Left ventricle myocardium superior (tissue), 1 donor: Measurements from ENCODE around the gene RASGRP3. TPM values are rescaled to one million over a fixed set of nuclear protein-coding genes. Genes with fewer than 3 reads are reported as not detected.
A peak's percentile ranks its signal among the peaks of the same experiment; 100 is the strongest.

ENCODE experiments used
- ATAC-seq: fragments of 200-7000 bp; cut with Tn5 transposase; one replicate; pipeline ENCODE4 v1.9.1; 2020; ENCODE audit warnings: mild to moderate bottlenecking, moderate library complexity
- DNase-seq: peaks from one replicate; pipeline ENCODE4 v3.0.0-alpha.2; 2020
- intact Hi-C: fragments of 100-400 bp; cut with micrococcal nuclease; formaldehyde crosslinking; loops from one replicate; pipeline ENCODE4 v1.11.0; 2022
- total RNA-seq: library from RNA; stranded (reverse); fragmentation: NEBNext Ultra II Directional; extraction: Animal tissue kit (Norgen Biotek cat#: 25700); gene quantifications from one replicate; pipeline ENCODE4 v1.2.1, GENCODE V29; 2021
- donor health status: DM: no; HTN: yes; CAD: no; lungs with severe emphysema.

RASGRP3 gene
- total RNA-seq, 1 donor from 2014 or later, result 53.8 TPM

GRCh38 chr2:33599175-33599942 lies 122.9 kb downstream of the RASGRP3 start, which contains the start of gene FAM98A:
Gene FAM98A, minus strand, starts transcription at chr2:33599299. Its CDS starts 78 bp downstream, at chr2:33599221.
- ATAC-seq (peak; percentile 98), DNase-seq (peak; percentile 100)
- intact Hi-C loops, result no loop called here

DNA sequence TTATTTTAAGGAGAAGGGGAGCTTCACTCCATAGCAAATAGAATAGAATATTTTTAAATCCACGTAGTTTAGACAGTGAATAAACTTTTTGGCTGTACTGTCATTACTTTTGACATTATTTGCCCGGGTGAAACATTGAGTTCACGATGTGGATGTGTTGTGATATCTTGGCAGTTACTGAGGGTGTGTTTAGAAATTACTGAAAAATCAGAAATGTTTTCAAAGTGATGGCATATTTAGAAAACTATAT lies 123.4 kb downstream of the RASGRP3 start:
- DNase-seq (no peak), ATAC-seq (no peak)
- intact Hi-C loops, result no loop called here

DNA sequence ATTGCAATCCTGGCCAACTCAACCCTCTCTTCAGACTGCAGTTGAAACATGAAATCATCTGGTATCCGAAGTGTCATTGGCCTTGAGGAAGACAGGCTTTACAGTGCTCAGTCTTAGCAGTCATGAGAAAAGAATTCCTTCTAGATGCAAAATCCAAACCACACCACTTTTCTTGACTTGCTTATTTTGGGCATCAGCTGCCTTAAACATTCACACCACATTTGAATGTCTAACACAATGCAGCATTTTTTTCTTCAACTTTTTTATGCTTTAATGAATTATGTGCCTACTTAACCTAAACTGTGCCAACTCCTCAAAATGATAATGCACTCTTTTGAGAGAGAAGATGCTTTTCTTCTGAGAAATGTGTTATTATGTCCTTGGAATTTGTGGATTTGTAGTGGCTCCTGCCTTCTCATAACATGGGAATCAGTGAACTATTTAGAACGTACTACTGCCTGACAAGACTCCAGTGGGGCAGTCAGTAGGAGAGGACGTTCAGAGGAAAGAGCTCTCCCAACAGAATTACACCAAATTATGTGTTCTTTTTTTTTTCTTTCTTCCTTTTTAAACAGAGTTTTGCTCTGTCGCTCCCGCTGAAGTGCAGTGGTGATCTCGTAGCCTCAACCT lies 125.9 kb downstream of the RASGRP3 start:
- intact Hi-C loops, result no loop called here
- no peak for ATAC-seq
- DNase-seq, result no peak

- intact Hi-C loops, result no loop called here
- no peak for ATAC-seq
- DNase-seq, result no peak
These were observed 127.0 kb downstream of the RASGRP3 start for GRCh38 chr2:33603416-33603815.

GRCh38 chr2:33605056-33605455 lies 128.6 kb downstream of the RASGRP3 start:
- ATAC-seq (no peak), DNase-seq (no peak)
- intact Hi-C loops, result no loop called here

DNA sequence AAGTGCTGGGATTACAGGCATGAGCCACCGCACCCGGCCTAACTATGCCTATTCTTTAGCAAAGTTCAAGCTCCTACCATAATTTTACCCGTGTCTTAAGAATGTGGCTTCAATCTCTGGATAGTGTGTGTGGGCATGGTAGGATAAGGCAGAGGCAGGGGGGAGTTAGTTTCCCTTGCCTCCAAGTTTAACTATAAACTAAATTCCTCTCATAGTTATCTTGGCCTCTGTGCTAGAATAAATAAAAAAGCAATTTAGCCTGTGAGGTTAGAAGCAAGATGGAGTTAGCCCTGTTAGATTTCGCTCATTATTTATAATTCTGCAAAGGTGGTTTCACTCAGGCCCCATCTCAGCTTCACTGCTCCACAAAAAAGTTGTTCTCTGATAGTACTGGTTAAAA lies 129.7 kb downstream of the RASGRP3 start:
- DNase-seq (no peak), ATAC-seq (no peak)
- intact Hi-C loops, result no loop called here

DNA sequence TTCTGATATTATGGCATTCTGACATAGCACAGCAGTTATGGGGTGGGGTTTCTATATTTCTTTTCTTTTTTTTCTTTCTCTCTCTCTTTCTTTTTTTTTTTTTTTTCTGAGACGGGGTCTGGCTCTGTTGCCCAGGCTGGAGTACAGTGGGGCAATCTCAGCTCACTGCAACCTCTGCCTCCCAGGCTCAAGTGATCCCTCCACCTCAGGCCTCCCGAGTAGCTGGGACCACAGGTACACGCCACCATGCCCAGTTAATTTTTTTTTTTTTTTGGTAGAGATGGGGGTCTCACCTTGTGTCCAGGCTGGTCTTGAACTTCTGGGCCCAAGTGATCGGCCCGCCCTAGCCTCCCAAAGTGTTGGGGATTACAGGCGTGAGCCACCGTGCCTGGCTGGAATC lies 130.2 kb downstream of the RASGRP3 start:
- ATAC-seq, result no peak
- no peak for DNase-seq
- intact Hi-C loops, result no loop called here

GRCh38 chr2:33607251-33607721 lies 130.8 kb downstream of the RASGRP3 start:
- ATAC-seq, result peak; percentile 25
- DNase-seq, result no peak
- intact Hi-C loops, result no loop called here

DNA sequence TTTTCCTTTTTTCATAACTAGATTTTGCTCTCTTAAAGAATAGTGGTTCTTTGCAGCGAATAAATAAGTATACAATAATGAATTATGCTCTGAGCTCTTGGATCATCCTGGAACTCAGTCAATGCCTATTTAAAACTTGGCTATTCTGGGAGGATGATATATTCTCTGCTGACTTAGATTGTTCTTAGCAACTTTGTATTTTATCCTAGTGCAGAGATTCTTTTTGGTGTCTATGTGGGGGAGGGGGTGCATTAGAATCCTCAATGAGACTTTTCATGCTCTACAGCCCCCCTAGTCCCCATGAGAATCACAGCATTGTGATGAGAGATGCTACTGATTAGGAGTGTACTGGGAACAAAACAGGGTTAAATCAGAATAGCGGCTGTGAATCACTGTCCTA lies 131.5 kb downstream of the RASGRP3 start:
- intact Hi-C loops, result no loop called here
- ATAC-seq (peak; percentile 81), DNase-seq (no peak)

DNA sequence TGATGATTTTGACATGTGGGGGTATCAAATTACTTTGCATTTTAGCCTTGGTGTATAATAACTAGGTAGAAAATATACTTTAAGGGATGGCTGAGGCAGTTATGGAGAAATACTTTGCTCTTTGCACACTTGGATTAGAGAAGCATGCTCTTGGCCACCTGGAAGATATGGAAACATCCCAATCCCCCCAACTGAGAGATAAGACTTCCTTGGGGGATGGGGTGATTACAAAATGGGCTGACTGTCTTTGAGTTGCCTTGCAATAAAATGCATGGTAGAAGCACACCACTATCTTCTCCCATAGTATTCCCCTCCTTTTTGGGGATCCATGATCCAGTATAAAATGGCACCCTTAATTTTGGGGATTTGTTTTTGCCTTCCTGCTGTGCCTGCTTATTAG lies 137.7 kb downstream of the RASGRP3 start:
- DNase-seq (no peak), ATAC-seq (no peak)
- intact Hi-C loops, result no loop called here

Other genes with a start within 250 kb of the RASGRP3 start
- gene FAM98A, start 122.7 kb downstream of the RASGRP3 start, total RNA-seq, result 72.0 TPM